Endodermal cell (in vitro differentiated cells): ENCODE measurements around the gene ZSCAN30. TPM values are rescaled to one million over a fixed set of nuclear protein-coding genes. Genes with fewer than 3 reads are reported as not detected.
"Not testable (repeated sequence)": the region's sequence is repeated elsewhere in the genome, so short reads cannot be mapped to it uniquely, and the experiment has no call there.

Experiments used
- DNase-seq: peaks from one replicate; pipeline ENCODE4 v3.0.0-alpha.2; 2017
- H3K27ac ChIP-seq: 2 replicates; pipeline ENCODE4 v1.5.1; 2013; ENCODE audit warnings: mild to moderate bottlenecking, low read depth, low read length, moderate library complexity
- H3K27me3 ChIP-seq: 2 replicates; pipeline ENCODE4 v1.6.1; 2013; ENCODE audit warnings: mild to moderate bottlenecking, low read length, moderate library complexity; ENCODE audit not compliant: insufficient read depth, control insufficient read depth, poor library complexity, severe bottlenecking
- H3K36me3 ChIP-seq: 2 replicates; pipeline ENCODE4 v1.7.0; 2013; ENCODE audit warnings: mild to moderate bottlenecking, low read length, moderate library complexity; ENCODE audit not compliant: control insufficient read depth, insufficient read depth
- H3K4me1 ChIP-seq: one replicate; pipeline ENCODE4 v1.7.0; 2013; ENCODE audit warnings: low read length; ENCODE audit not compliant: control insufficient read depth, insufficient read depth
- H3K4me3 ChIP-seq: 2 replicates; pipeline ENCODE4 v1.5.1; 2013; ENCODE audit warnings: mild to moderate bottlenecking, low read length, moderate library complexity
- H3K9ac ChIP-seq: 2 replicates; pipeline ENCODE4 v1.6.1; 2013; ENCODE audit warnings: mild to moderate bottlenecking, low read length, moderate library complexity; ENCODE audit not compliant: poor library complexity, severe bottlenecking; ENCODE audit errors: extremely low read depth
- H3K9me3 ChIP-seq: 2 replicates; pipeline ENCODE4 v1.6.1; 2013; ENCODE audit warnings: mild to moderate bottlenecking, low read length, moderate library complexity; ENCODE audit not compliant: control insufficient read depth
- H3K27ac Mint-ChIP-seq: 2 replicates; pipeline ENCODE4 v1.8.0; 2020; ENCODE audit warnings: mixed read lengths
- H3K27me3 Mint-ChIP-seq: 2 replicates; pipeline ENCODE4 v1.8.0; 2021; ENCODE audit warnings: mild to moderate bottlenecking, mixed read lengths; ENCODE audit not compliant: insufficient read depth
- H3K36me3 Mint-ChIP-seq: 2 replicates; pipeline ENCODE4 v1.8.0; 2020; ENCODE audit warnings: low read depth, mixed read lengths
- H3K4me1 Mint-ChIP-seq: 2 replicates; pipeline ENCODE4 v1.8.0; 2020; ENCODE audit warnings: mixed read lengths
- H3K4me3 Mint-ChIP-seq: 2 replicates; pipeline ENCODE4 v1.8.0; 2020; ENCODE audit warnings: mild to moderate bottlenecking, moderate library complexity, mixed read lengths
- H3K9me3 Mint-ChIP-seq: 2 replicates; pipeline ENCODE4 v1.8.0; 2020; ENCODE audit warnings: mild to moderate bottlenecking, mixed read lengths
- WGBS, 2 experiments: methylation state at CpG; one replicate each; pipeline versions ENCODE4 v1.1.5 to v1.1.7; 2013; ENCODE audit warnings: missing lambda C conversion rate in 2 of 2, mixed read lengths in 1 of 2; ENCODE audit not compliant: insufficient coverage in 1 of 2, insufficient read length in 1 of 2; 5-methylcytosine and 5-hydroxymethylcytosine counted together
- total RNA-seq, 2 donors: library from RNA; stranded (reverse); fragmentation: NEBNext Ultra II Directional in 1 of 2; extraction: Animal tissue kit (Norgen Biotek cat#: 25700) in 1 of 2; gene quantifications; 2 replicates in 1 of 2; 3 replicates in 1 of 2; pipeline ENCODE4 v1.2.1, GENCODE V29; 2021
- TF ChIP-seq, protein P1 (sequence below): fragments of 200-600 bp; sonication (generic); conservative IDR thresholded peaks from 2 replicates; pipeline ENCODE4 v1.5.0; 2021; ENCODE audit warnings: antibody characterized with exemption, mild to moderate bottlenecking

Gene ZSCAN30
- total RNA-seq, 2 donors from 2014 or later = 20.1 to 29.6 TPM

GRCh38 chr18:35215026-35215425 lies 75.0 kb downstream of the ZSCAN30 start:
- Histone ChIP-seq H3K27me3 (no peaks in the 10 kb centered on the region), H3K9ac (no peak overlapping the region), H3K9me3 (no peaks in the 10 kb centered on the region), H3K4me3 (peak overlapping the region; percentile 30), H3K27ac (no peak overlapping the region), H3K36me3 (no peaks in the 10 kb centered on the region), H3K4me1 (peaks cover 6% of the 10 kb centered on the region)
- Mint-ChIP-seq H3K4me3 (peak overlapping the region; percentile 37), H3K36me3 (no peaks in the 10 kb centered on the region), H3K27me3 (no peaks in the 10 kb centered on the region), H3K27ac (peak overlapping the region; percentile 75), H3K9me3 (peaks cover 1% of the 10 kb centered on the region), H3K4me1 (peaks cover 38% of the 10 kb centered on the region)
- WGBS, 2 experiments = 73 to 86% methylated on average over 1 of the region's 1 CpG
- DNase-seq = peak; percentile 73
- TF ChIP-seq, protein P1, sequence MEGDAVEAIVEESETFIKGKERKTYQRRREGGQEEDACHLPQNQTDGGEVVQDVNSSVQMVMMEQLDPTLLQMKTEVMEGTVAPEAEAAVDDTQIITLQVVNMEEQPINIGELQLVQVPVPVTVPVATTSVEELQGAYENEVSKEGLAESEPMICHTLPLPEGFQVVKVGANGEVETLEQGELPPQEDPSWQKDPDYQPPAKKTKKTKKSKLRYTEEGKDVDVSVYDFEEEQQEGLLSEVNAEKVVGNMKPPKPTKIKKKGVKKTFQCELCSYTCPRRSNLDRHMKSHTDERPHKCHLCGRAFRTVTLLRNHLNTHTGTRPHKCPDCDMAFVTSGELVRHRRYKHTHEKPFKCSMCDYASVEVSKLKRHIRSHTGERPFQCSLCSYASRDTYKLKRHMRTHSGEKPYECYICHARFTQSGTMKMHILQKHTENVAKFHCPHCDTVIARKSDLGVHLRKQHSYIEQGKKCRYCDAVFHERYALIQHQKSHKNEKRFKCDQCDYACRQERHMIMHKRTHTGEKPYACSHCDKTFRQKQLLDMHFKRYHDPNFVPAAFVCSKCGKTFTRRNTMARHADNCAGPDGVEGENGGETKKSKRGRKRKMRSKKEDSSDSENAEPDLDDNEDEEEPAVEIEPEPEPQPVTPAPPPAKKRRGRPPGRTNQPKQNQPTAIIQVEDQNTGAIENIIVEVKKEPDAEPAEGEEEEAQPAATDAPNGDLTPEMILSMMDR = no peak

GRCh38 chr18:35205746-35206458 lies 84.1 kb downstream of the ZSCAN30 start:
- H3K4me3 Mint-ChIP-seq, H3K4me3 ChIP-seq, H3K4me1 ChIP-seq, H3K4me1 Mint-ChIP-seq, H3K27ac Mint-ChIP-seq, H3K36me3 ChIP-seq, H3K27ac ChIP-seq, H3K27me3 ChIP-seq, DNase-seq, H3K27me3 Mint-ChIP-seq, H3K9ac ChIP-seq: not testable (repeated sequence)
- H3K9me3 Mint-ChIP-seq = peaks cover 18% of the 10 kb centered on the region
- H3K36me3 Mint-ChIP-seq = peaks cover 12% of the 10 kb centered on the region
- H3K9me3 ChIP-seq = peaks cover 13% of the 10 kb centered on the region
- WGBS, 2 experiments = 97 to 100% methylated on average over 1 to 14 of the region's 30 CpGs

GRCh38 chr18:35205199-35205712 lies 84.8 kb downstream of the ZSCAN30 start:
- Mint-ChIP-seq H3K27ac (no peak overlapping the region), H3K4me3 (no peak overlapping the region), H3K9me3 (peaks cover 18% of the 10 kb centered on the region), H3K4me1 (no peaks in the 10 kb centered on the region), H3K36me3 (peaks cover 12% of the 10 kb centered on the region), H3K27me3 (no peaks in the 10 kb centered on the region)
- Histone ChIP-seq H3K36me3 (no peaks in the 10 kb centered on the region), H3K9me3 (peaks cover 13% of the 10 kb centered on the region), H3K4me3 (no peak overlapping the region), H3K27me3 (no peaks in the 10 kb centered on the region), H3K9ac (no peak overlapping the region), H3K4me1 (no peaks in the 10 kb centered on the region), H3K27ac (no peak overlapping the region)
- WGBS, 2 experiments = 86 to 93% methylated on average over 1 to 2 of the region's 2 CpGs
- DNase-seq = no peak
- TF ChIP-seq, protein P1 = no peak
